SKM-1 (cell line): Measurements from ENCODE around the gene ERICH6.

Experiments
- DNase-seq: peaks from one replicate; lab custom pipeline; 2025; ENCODE audit not compliant: unreplicated experiment; lab: John Stamatoyannopoulos, UW

Gene ERICH6

DNA sequence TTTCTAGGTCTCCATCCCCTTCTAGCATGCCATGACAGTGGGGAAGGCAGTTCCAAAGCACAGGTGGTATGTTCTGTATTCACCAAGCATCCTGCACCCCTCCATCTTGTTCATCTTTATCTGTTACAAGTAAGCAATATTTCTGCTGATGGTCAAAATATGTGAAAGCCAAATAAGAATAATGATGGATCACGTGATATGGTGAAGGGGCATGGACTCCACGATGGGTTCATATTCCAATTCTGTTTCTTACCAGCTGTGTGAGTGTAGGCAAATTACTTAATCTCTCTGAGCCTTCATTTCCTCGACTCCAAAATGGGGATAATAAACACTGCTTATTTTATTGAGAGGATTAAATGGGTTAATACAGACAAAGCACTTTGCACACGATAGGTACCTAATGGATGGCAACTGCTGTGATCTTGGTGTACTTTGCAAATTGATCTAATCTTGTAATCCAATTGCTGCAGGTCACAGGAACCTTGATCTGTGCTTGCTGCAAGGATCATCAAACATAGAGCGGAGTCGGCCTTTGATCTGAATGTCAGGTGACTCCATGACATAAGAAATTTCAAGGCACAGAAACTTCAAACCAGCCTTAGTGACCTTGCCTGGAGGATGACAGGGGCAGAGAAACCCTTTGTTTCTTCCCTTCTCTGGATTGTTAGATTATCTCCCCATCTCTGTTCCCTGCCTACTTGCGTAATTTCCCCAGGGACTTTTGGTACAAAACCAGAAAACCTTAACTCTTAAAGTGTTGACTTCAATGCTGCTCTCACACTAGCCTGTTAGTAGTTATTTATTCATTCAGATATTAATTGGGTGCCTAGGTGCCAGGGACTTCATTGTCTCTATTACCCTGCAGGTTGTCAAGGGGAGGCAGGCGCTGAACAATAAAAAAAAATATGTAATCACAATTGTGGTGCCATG, 33.4 kb upstream of the ERICH6 start:
- DNase-seq: peak; percentile 34

DNA sequence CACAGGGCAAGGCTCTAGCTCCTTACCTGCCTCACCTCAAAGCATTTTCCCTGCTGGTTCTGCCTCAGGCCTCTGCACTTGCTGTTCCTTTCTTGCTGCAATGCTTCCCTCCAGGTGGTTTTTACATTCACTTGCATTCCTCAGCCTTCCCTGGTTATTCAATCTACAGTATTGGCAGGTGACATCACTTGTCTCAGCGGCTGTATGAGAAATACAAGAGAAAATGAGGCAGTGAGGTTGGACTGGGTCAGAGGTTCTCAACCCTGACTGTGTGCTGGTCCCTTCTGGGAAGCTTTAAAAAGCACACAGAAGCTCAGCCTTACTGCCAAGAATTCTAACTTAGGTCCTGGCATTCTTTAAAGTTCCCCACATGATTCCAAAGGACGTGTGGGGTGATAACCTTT, 32.6 kb upstream of the ERICH6 start:
- no peak for DNase-seq

DNA sequence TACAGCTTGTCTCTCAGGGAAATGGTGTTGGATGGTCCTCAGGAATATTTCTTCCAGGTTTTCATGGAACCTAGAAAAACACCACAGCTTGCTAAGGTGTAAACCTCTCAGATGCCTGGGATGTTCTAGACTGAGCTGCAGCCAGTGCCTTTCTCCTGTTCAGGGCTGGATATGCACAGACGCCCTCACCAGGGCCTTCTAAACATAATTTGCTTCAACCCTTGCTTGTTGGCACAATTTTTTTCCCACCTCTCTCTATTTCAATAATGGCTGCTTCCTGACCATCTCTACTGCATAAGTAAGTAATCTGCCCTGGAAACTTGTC, 31.0 kb upstream of the ERICH6 start:
- DNase-seq: no peak

DNA sequence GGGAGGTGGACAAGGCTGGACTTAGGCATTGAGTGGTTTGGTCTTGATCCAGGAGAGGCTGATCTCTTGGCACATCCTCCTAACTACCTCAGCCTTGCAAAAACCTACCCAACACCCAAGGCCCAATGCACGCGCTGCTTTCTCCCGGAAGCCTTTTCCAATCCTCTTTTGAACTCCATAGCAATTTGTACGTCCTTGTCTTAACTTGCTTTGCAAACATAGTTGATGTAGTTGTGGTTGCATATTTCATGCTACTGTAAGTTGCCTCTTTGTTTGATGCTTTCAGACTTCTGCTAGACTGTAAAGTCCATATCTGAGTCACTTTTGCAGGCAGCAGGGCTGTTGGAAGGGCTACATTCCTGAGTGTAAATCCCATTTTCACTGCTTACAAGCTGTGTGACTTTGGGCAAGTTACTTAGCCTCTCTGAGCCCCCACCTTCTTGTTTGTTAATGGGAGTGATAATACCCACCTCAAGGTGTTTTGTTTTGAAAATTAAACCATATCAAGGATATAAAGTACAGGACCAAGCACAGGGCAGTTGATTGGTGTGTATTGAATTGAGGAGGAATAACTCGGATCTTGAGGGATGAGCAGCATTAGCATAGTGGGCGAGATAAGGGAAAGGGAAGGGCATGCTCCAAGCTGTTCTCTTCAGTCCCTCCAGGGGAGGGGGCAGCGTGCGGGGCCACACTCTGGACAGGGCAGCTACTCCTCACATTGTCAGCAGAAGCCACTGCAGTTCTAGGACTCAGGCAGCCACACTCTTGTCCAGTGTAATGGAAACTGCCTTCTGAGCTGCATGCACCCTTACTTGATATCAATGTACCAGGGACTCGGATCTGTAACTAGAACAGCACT, 30.4 kb upstream of the ERICH6 start:
- no peak for DNase-seq

DNA sequence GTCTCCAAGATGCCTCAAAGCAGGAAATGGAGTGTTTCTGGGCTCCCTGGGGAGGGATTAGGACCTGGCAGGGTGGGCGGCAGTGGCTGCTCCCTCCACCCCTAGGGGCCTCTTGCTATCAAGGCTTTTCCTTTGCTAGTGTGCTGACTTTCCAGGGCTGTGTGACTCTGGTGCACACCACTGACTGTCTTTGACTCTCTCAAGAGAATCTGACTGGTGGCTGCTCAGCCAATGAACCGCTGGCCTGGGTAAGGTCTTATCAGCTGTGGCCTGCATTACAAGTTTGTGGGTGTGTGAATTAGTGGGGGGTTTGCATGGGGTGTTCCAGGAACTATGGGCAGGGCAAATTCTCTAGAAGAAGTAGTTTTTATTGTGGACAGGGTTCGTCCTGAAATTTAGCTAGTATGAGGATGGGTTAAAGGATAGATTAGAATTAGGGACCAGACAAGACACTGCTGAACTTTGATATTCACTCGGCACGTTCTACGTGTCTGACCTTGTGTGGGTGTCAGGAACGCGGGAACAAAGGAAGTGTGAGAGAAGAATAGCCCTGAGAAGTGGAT, 29.7 kb upstream of the ERICH6 start:
- DNase-seq: no peak

DNA sequence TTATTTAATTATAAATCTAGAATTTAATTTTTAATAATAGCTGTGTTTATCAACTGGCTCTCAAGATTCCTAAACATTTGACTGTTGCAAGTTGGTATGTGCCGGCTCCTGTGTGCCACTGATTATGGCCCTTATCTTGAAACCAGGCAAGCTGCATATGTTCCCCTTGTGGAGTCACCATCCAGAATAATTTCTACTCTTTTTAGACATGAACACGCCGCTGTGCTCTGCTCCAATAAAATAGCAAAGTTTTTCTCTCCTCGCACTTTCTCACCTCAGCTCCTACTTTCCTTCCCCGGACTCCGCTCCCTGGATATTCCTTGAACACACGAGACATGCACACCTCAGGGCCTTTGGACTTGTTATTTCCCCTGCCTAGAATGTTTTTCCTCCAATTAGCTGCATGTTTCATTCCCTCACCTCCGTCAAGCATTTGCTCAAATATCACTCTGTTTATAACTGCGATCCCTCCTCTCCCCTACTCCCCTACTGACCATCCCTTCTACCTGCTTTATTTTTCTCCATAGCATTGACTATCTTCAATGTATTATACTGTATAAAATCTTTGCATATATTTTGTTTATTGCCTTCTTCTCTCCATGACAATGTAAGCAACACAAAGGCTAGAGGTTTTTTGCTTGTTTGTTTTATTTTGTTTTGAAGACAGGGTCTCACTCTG, 26.1 kb upstream of the ERICH6 start:
- no peak for DNase-seq

DNA sequence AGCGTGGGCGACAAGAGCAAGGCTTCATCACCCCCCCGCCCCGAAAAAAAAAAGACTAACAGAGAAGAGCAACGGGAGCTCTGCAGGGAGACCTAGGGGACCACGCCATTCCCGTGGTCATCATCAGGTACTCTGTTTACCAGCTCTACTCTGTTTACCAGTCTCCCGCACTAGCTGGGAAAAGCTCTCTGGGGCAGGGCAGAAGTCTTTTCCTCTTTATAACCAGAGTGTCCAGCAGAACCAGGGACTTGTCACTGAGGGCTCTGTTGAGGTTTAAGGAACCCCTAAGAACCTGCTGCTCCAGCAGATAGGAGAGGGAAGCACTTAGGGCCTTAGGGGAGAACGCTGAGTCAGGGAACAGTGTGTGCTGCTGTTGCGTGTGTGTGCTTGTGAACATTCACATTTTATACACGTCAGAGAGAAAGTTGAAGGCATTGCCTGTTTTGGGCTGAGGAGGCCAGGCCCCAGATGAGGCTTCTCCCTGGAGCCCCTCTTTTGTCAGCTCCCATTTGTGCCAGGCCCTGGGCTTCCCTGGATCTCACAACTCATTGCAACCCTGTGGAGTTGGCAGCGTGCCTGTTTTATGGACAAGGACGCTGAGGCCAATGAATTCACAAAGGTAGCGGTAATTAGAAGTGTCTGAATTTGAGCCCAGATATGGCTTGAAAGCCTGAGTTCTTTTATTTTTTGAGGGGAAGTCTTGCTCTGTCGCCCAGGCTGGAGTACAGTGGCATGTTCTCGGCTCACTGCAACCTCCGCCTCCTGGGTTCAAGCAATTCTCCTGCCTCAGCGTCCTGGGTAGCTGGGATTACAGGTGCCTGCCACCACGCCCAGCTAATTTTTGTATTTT, 24.2 kb upstream of the ERICH6 start:
- no peak for DNase-seq

DNA sequence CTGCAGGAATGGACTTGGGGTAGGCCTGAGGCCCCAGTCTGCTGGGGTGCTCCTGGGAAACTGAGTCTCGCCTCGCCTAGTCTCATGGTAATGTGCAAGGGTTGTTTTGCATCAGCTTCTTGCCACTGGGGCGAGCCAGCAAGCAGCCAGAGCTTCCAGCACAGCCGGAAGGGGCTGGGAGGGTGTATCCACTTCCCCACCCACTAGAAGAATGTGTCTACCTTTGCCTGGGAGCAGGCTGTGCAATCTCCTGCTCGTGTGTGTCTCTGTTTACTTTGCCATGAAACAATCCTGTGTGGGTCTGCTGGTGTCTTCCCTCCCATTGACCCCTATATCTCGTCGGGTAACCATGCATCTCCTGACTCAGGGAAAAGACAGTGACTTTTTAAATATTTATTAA, 21.8 kb upstream of the ERICH6 start:
- DNase-seq: no peak

DNA sequence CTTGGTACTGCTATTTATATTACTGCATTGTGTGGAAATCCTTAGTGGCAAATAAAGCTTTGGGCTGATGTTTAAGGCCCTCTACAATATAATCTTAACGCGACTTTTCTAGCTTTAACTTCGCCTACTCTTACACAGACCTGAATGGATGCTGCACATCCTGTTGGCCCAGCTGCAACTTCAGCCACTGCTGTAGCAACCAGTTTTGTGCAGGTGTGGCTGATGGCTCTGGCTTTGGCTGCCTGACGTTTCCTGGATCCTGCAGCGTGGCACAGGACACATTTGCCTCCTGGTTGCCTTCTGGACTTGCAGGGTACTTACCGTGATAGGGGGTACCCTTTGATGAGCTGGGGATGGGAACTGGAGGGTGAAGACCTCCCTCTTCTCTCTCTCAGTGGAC, 20.2 kb upstream of the ERICH6 start:
- no peak for DNase-seq

DNA sequence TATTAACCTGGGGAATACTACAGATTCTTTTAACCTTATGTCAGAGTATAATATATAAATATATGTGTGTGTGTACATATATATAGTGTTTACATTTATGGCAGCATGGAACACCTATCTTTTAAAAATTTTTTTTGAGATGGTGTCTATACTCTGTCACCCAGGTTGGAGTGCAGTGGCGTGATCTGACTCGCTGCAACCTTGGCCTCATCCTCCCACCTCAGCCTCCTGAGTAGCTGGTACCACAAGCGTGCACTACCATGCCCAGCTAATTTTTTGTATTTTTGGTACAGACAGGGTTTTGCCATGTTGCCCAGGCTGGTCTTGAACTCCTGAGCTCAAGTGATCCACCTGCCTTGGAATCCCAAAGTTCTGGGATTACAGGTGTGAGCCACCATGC, 18.5 kb upstream of the ERICH6 start:
- no peak for DNase-seq

DNA sequence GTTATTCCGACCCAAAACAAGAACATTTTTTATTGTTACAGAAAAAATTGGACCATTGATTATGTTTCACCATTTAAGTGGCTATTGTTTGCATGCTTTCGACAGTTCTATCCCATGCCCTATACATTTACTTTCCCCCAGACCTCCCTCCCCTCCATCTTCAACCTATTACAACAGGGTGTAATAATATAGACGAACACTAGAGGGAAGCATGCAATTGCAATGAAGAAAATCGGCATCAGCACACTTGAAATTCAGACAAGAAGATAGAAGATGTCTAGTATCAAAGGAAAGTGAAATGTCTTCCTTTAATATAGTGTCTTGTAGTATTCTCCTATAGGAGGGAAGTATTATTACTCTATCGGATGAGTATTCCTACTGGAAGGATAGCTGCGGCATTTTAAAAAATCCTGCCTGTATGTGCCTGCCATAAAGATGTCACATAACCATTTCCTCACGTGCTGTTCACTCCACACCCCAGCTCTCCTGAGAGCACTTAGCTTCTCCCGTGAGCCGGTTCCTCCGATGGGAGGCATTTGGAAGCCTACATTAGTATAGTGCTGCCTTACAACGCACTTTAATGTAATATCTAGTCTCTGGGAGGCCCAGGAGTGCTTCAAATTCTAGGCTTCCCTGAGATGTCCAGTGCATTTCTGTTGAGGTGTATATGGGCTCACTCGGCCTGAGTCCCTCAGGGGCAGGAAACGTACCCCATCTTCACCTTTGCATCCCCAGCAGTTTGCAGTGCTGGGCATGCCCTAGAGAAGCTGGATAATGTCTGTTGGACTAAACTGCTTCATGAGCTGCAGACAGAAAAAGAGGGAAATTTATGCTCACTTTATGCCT, 17.8 kb upstream of the ERICH6 start:
- peak; percentile 72 for DNase-seq

DNA sequence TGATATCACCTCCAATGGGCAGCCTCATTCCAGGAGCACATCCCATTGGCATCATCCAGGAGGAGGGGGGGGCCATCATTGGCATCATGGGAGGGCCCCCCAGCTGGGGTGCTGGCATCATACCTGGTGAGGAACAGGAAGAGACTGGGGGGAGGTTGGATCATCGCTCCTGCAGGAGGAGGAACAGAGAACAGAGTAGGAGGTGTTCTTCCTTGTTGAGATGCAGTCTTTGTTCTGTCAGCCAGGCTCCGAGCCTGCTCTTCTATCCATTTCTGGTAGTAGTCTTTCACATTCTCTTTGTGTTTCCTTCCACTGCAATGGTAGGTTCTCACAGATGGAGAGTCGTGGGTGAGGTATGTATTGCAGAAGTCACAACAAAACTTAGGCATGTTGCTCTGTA, 16.7 kb upstream of the ERICH6 start:
- DNase-seq: no peak

DNA sequence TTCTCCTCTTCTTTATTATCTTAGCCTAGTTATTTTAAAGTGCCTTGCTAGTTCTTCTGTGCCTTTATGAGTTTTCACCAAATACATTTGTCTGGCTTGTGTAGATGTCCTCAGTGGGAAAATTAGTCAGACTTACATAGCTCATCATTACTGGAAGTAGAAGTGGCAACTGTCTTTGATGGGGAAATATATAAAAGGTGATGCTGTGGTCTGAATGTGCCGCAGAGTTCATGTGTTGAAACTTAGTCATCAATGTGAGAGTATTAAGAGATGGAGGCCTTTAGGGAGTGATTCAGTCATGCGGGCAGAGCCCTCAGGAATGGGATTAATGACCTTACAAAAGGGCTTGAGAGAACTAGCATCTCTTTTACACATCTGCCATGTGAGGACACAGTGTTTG, 6.4 kb upstream of the ERICH6 start:
- DNase-seq: no peak

DNA sequence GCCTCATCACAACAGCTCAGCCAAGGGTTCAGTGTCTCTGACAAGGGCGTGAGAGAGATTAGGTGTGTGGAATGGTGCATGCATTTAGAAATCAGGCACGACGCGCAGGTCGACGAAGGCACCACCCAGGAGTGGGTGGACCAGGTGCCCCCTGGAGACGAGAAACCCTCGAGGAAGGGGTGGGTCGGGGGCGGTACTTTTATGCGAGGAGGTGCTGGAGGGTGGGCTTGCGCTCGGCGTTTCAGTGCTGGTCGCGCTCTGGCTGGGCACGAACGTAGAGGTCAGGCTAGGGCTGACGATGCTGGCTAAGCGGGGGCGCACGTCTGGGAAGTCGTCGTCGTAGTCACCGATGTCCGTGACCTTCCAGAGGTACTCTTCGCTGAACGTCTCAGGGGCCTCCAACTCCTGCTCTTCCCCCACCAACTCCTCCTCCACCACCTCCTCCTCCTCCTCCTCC, 393 bp downstream of the ERICH6 start:
- DNase-seq: no peak

DNA sequence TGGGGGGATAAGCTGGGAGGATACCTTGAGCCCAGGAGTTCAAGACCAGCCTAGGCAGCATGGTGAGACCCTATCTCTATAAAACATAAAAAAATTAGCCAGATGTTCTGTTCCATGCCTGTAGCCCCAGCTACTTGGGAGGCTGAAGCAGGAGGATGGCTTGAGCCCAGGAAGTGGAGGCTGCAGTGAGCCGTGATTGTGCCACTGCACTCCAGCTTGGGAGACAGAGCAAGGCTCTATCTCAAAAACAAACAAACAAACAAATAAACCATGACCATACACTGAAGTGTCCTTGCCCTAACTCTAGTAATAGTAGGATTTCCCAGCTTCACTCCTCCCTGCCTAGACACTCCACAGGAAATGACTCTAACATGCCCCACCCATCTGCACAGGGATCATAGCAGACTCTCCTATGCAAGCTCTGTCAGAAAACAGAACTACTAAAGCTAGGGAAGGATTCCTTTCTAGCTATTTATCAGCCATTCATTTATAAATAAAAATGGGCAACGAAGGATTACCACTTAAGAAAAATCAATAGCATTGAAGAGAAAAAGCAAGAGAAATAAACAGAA, 4.6 kb downstream of the ERICH6 start:
- DNase-seq: no peak

DNA sequence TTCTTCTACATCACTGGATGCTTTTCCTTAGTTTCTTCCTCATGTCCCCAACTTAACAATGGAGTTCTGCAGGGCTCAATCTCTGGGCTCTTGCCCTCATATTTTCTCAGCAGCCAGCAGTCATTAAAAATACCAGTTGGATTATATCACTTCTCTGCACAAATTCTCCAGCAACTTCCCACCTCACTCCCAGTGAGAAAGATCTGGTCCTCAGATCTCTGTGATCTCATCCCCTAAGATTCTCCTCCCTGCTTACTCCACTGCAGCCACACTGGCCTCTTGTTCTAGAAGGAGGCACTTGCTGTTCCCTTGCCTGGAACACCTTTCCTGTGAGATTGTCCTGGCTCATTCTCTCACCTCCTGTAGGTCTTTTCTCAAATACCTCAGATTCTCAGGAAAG, 6.1 kb downstream of the ERICH6 start:
- no peak for DNase-seq

DNA sequence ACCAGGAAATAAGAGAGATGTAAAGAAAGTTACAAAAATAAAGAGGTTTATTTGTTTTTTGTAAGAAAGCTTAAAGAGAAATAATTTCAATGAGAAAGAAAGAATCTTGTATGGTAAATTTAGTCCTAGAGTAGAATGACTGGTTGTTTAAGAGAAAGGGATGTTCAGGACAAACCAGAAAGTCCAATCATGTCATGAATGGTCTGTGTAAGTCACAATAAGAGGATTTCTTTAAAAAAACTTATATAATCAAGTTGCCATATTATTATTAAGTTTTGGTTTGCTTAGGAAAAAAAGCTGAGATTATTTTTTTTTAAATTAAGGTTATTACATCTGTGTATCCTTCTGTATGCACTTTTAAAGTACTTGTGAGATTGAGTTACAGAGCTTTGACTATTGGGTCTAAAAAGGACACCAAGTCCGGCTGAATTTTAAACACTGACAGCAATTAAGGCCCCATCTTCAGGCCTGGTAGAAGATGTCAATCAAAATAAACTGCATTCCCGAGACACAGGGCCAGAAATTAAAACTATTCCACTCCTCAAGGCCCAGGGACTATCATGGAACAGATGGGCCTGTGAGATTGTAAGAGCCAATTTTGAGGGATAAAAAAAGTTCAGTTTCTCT, 12.2 kb downstream of the ERICH6 start:
- DNase-seq: no peak

DNA sequence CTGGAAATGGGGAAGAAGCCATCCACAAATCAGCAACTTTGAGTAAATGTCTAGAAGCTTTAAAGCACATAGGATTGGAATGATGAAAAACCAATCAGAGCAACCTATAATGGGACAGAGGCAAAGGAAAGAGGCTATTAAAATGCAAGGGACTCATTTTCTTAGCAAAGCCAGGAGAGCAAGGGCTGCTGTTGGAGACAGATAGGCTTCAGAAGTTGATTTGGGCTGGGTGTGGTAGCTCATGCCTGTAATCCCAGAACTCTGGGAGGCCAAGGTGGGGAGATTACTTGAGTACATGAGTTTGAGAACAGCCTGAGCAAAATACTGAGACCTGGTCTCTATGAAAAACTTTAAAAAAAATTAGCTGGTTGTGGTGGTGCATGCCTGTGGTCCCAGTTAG, 16.1 kb downstream of the ERICH6 start:
- no peak for DNase-seq

DNA sequence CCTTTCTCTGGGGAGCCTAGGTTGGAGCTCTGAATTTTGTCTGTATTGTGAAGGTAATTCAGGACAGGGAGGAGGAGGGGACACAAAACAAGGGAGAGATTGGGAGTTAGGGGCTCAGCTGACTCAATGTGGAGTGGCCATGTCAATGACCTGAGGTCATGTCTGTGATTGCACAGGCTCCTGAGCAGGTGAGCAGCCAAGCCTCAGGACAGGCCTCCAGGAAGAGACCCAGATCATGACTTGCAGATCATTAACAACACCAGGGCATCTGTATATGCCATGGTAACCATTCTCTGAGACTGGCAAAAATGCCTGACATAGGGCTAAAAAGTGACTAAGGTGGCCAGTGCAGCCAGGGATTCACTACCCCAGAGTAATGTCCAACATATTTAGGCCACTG, 20.9 kb downstream of the ERICH6 start:
- no peak for DNase-seq
